ENCODE results near the gene MEI1.
"Not testable (repeated sequence)": the region's sequence is repeated elsewhere in the genome, so short reads cannot be mapped to it uniquely, and the experiment has no call there.

The MEI1 gene

DNA sequence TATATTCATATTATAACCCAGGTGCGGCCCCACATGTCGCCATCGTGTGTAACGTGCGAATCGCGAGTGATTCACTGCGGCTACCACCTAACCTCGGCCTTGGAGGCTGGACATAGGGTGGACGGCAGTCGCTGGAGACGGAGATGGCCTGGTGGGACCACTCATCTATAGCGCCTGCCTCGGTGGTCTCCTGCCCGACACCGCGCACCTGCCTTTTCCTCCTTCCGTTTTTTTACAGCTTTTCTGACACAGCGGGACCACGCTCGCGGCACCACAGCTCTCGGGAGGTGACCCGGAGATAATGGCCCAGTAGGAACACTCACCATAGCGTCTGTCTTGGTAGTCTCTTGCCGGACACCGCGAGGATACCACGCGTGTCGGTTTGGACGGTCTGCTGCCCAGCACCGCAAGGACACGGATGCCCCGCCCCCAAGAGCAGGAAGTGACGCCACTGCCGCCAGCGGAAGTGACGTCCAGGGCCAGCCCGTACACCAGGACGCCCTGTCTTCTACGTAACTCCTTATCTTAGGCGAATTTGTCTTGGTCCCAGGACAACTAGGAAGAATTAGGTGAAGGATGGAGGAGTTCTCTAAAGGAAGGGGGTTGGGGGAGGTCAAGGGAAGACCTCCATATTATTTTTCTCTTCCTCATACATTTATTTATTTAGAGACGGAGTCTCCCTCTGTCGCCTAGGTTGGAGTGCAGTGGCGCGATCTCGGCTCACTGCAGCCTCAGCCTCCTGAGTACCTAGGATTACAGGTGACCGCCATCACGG is 17.1 kb upstream of the MEI1 start:
- Histone ChIP-seq H3K9ac (ENCODE audit: low read depth, low read length) (peak overlapping the region; percentile 63), H3K27ac (ENCODE audit: low read depth, low read length) (peak overlapping the region; percentile 93), H3K36me3 (ENCODE audit: control insufficient read depth, insufficient read depth, low read length) (peaks cover 39% of the 10 kb centered on the region)

GRCh38 chr22:41683052-41683451 is 16.3 kb upstream of the MEI1 start:
- H3K27ac ChIP-seq (ENCODE audit: low read depth, low read length) = peak overlapping the region; percentile 93
- H3K4me1 ChIP-seq (ENCODE audit: control insufficient read depth, insufficient read depth, low read length) = no peaks in the 10 kb centered on the region
- peak overlapping the region; percentile 63; the same call in 1 of the 2 replicates for H3K9ac ChIP-seq (ENCODE audit: low read depth, low read length)
- H3K9me3 ChIP-seq (ENCODE audit: control insufficient read depth, insufficient read depth, low read length) = no peaks in the 10 kb centered on the region
- H3K36me3 ChIP-seq (ENCODE audit: control insufficient read depth, insufficient read depth, low read length) = peaks cover 33% of the 10 kb centered on the region
- H3K27me3 ChIP-seq (ENCODE audit: control insufficient read depth, insufficient read depth, low read length) = no peaks in the 10 kb centered on the region
- peak overlapping the region; percentile 93 for H3K4me3 ChIP-seq (ENCODE audit: low read depth, low read length)

More for the DNA sequence above, 17.1 kb upstream of the MEI1 start:
- peak overlapping the region; percentile 93 for H3K4me3 ChIP-seq (ENCODE audit: low read depth, low read length)
- H3K4me1 ChIP-seq (ENCODE audit: control insufficient read depth, insufficient read depth, low read length) = no peaks in the 10 kb centered on the region
- H3K27me3 ChIP-seq (ENCODE audit: control insufficient read depth, insufficient read depth, low read length) = no peaks in the 10 kb centered on the region
- H3K9me3 ChIP-seq (ENCODE audit: control insufficient read depth, insufficient read depth, low read length) = no peaks in the 10 kb centered on the region

GRCh38 chr22:41683616-41684015 is 15.7 kb upstream of the MEI1 start:
- H3K4me3 ChIP-seq (ENCODE audit: low read depth, low read length) = no peak overlapping the region
- H3K36me3 ChIP-seq (ENCODE audit: control insufficient read depth, insufficient read depth, low read length) = peaks cover 27% of the 10 kb centered on the region
- H3K27me3 ChIP-seq (ENCODE audit: control insufficient read depth, insufficient read depth, low read length) = no peaks in the 10 kb centered on the region
- H3K27ac ChIP-seq (ENCODE audit: low read depth, low read length) = no peak overlapping the region
- no peak overlapping the region for H3K9ac ChIP-seq (ENCODE audit: low read depth, low read length)
- no peaks in the 10 kb centered on the region for H3K9me3 ChIP-seq (ENCODE audit: control insufficient read depth, insufficient read depth, low read length)
- no peaks in the 10 kb centered on the region for H3K4me1 ChIP-seq (ENCODE audit: control insufficient read depth, insufficient read depth, low read length)

DNA sequence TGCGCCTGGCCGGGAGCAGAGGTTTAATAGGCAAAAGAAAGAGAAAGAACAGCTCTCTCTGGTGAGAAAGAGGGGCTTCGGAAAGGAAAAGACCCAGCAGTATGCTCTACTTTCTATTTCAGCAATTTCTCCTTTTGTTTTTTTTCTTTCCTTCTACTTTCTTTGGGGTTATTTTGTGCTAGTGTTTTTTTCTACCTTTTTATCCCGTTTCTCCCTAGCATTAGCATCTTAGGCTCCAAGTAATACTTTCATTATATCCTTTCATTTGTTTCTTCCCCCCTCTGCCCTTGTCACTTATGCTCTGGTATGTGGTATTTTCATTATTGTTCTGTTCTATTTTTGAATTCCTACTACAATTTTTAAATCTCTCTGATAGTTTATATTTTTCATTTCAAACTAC is 15.1 kb upstream of the MEI1 start:
- H3K36me3 ChIP-seq (ENCODE audit: control insufficient read depth, insufficient read depth, low read length) = peaks cover 21% of the 10 kb centered on the region
- H3K27me3 ChIP-seq (ENCODE audit: control insufficient read depth, insufficient read depth, low read length) = no peaks in the 10 kb centered on the region
- no peak overlapping the region for H3K9ac ChIP-seq (ENCODE audit: low read depth, low read length)
- H3K9me3 ChIP-seq (ENCODE audit: control insufficient read depth, insufficient read depth, low read length) = no peaks in the 10 kb centered on the region
- H3K4me3 ChIP-seq (ENCODE audit: low read depth, low read length) = no peak overlapping the region
- H3K27ac ChIP-seq (ENCODE audit: low read depth, low read length) = no peak overlapping the region
- no peaks in the 10 kb centered on the region for H3K4me1 ChIP-seq (ENCODE audit: control insufficient read depth, insufficient read depth, low read length)

- not testable (repeated sequence) for H3K9me3 ChIP-seq (ENCODE audit: control insufficient read depth, insufficient read depth, low read length); H3K4me1 ChIP-seq (ENCODE audit: control insufficient read depth, insufficient read depth, low read length); H3K36me3 ChIP-seq (ENCODE audit: control insufficient read depth, insufficient read depth, low read length); H3K27ac ChIP-seq (ENCODE audit: low read depth, low read length); H3K9ac ChIP-seq (ENCODE audit: low read depth, low read length); H3K27me3 ChIP-seq (ENCODE audit: control insufficient read depth, insufficient read depth, low read length)
- H3K4me3 ChIP-seq (ENCODE audit: low read depth, low read length) = peak overlapping the region; percentile 87; the same call in 1 of the 2 replicates
These were observed 12.4 kb upstream of the MEI1 start for GRCh38 chr22:41686890-41687289.

GRCh38 chr22:41687901-41688364 is 11.4 kb upstream of the MEI1 start:
- no peaks in the 10 kb centered on the region for H3K36me3 ChIP-seq (ENCODE audit: control insufficient read depth, insufficient read depth, low read length)
- H3K4me3 ChIP-seq (ENCODE audit: low read depth, low read length) = peak overlapping the region; percentile 87
- H3K27me3 ChIP-seq (ENCODE audit: control insufficient read depth, insufficient read depth, low read length) = no peaks in the 10 kb centered on the region
- no peaks in the 10 kb centered on the region for H3K4me1 ChIP-seq (ENCODE audit: control insufficient read depth, insufficient read depth, low read length)
- peak overlapping the region; percentile 79 for H3K9ac ChIP-seq (ENCODE audit: low read depth, low read length)
- no peaks in the 10 kb centered on the region for H3K9me3 ChIP-seq (ENCODE audit: control insufficient read depth, insufficient read depth, low read length)
- H3K27ac ChIP-seq (ENCODE audit: low read depth, low read length) = peak overlapping the region; percentile 96

GRCh38 chr22:41688365-41689211 is 10.7 kb upstream of the MEI1 start, which contains the start of gene SNU13:
SNU13 (minus strand) TSS chr22:41688867; CDS start chr22:41688796, 71 bp downstream.
- Histone ChIP-seq H3K27ac (ENCODE audit: low read depth, low read length) (peak within 1 kb of the TSS; percentile 96), H3K36me3 (ENCODE audit: control insufficient read depth, insufficient read depth, low read length) (0 out of 2 replicates have a peak, but pooled peaks cover 3% of the 10 kb centered on the region), H3K4me1 (ENCODE audit: control insufficient read depth, insufficient read depth, low read length) (no peaks in the 10 kb centered on the region), H3K9ac (ENCODE audit: low read depth, low read length) (peak within 1 kb of the TSS; percentile 79), H3K9me3 (ENCODE audit: control insufficient read depth, insufficient read depth, low read length) (no peaks in the 10 kb centered on the region), H3K27me3 (ENCODE audit: control insufficient read depth, insufficient read depth, low read length) (no peaks in the 10 kb centered on the region), H3K4me3 (ENCODE audit: low read depth, low read length) (peak within 1 kb of the TSS; percentile 87)

GRCh38 chr22:41690476-41690875 is 8.8 kb upstream of the MEI1 start:
- no peak overlapping the region for H3K4me3 ChIP-seq (ENCODE audit: low read depth, low read length)
- no peaks in the 10 kb centered on the region for H3K4me1 ChIP-seq (ENCODE audit: control insufficient read depth, insufficient read depth, low read length)
- H3K27me3 ChIP-seq (ENCODE audit: control insufficient read depth, insufficient read depth, low read length) = no peaks in the 10 kb centered on the region
- no peak overlapping the region for H3K9ac ChIP-seq (ENCODE audit: low read depth, low read length)
- no peaks in the 10 kb centered on the region for H3K9me3 ChIP-seq (ENCODE audit: control insufficient read depth, insufficient read depth, low read length)
- peaks cover 4% of the 10 kb centered on the region; the same call in 1 of the 2 replicates for H3K36me3 ChIP-seq (ENCODE audit: control insufficient read depth, insufficient read depth, low read length)
- no peak overlapping the region for H3K27ac ChIP-seq (ENCODE audit: low read depth, low read length)

DNA sequence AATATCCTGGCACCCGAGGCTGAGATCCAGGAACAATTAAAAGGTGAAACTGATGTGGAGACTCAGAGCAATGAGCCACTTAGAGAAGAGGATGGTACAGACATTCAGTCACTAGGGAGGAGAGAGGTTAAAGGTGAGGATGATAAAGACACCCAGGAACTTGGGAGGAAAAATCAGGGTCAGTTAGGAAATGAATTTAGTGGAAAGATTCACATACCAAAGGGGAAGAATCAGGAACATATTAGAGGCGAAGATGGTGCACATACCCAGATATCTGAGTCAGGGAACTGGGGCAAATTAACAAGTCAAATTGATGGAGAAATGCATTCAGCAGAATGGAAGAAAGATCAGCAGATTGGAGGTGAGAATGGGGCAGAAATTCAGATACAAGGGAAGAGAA is 4.1 kb upstream of the MEI1 start:
- Histone ChIP-seq H3K4me3 (ENCODE audit: low read depth, low read length) (no peak overlapping the region), H3K27me3 (ENCODE audit: control insufficient read depth, insufficient read depth, low read length) (no peaks in the 10 kb centered on the region), H3K4me1 (ENCODE audit: control insufficient read depth, insufficient read depth, low read length) (peaks cover 9% of the 10 kb centered on the region; the same call in 1 of the 2 replicates), H3K27ac (ENCODE audit: low read depth, low read length) (no peak overlapping the region), H3K36me3 (ENCODE audit: control insufficient read depth, insufficient read depth, low read length) (peaks cover 4% of the 10 kb centered on the region; the same call in 1 of the 2 replicates), H3K9me3 (ENCODE audit: control insufficient read depth, insufficient read depth, low read length) (no peaks in the 10 kb centered on the region), H3K9ac (ENCODE audit: low read depth, low read length) (no peak overlapping the region)

GRCh38 chr22:41696703-41697102 is 2.6 kb upstream of the MEI1 start:
- peaks cover 4% of the 10 kb centered on the region; the same call in 1 of the 2 replicates for H3K36me3 ChIP-seq (ENCODE audit: control insufficient read depth, insufficient read depth, low read length)
- H3K9me3 ChIP-seq (ENCODE audit: control insufficient read depth, insufficient read depth, low read length) = no peaks in the 10 kb centered on the region
- peaks cover 9% of the 10 kb centered on the region; the same call in 1 of the 2 replicates for H3K4me1 ChIP-seq (ENCODE audit: control insufficient read depth, insufficient read depth, low read length)
- no peak overlapping the region for H3K9ac ChIP-seq (ENCODE audit: low read depth, low read length)
- H3K27ac ChIP-seq (ENCODE audit: low read depth, low read length) = peak overlapping the region; percentile 26
- H3K4me3 ChIP-seq (ENCODE audit: low read depth, low read length) = no peak overlapping the region
- H3K27me3 ChIP-seq (ENCODE audit: control insufficient read depth, insufficient read depth, low read length) = no peaks in the 10 kb centered on the region

All from HUES48 (cell line).